NCI-H1694 (cell line): Measurements from ENCODE around the gene TEKT3.

ENCODE experiments used
- DNase-seq: peaks from one replicate; lab custom pipeline; 2025; lab: John Stamatoyannopoulos, UW

The TEKT3 gene

DNA sequence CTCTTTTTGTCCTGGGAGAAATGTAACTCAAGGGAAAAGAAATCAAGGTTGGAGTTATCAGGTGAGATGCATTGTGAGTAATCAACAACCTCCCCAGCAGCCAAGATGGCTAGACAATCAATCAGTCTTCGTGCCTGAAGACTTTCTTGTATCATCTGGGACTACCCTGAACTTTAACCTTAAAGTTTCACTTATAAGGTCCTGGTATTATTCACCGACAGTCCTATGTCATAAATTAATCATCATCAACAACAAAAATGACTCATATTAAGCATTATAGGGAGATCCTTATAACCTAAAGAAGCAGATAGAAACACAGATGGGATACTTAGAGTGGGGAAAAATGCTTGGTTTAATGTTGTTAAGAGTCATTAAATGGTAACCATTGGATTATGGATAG lies 7.7 kb upstream of the TEKT3 start:
- DNase-seq, result no peak

DNA sequence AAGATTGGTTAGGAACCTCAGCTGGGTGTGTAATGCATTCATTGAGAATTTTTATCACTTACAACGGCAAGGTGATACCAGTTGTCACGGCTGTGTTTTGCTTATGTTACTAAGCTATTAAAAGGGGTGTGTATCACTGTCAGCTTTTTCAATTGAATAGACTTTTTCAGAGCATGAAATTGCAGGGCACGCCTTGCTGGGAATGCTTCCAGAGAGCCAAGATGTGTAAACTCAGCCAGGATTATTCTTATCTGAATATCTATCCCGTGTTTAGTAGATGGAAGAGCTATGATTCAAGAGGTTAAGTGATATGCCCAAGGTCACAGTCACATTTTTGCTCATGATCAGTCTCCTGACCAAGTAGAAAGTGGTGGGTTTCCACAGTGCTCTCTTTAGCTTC lies 6.6 kb upstream of the TEKT3 start:
- no peak for DNase-seq

DNA sequence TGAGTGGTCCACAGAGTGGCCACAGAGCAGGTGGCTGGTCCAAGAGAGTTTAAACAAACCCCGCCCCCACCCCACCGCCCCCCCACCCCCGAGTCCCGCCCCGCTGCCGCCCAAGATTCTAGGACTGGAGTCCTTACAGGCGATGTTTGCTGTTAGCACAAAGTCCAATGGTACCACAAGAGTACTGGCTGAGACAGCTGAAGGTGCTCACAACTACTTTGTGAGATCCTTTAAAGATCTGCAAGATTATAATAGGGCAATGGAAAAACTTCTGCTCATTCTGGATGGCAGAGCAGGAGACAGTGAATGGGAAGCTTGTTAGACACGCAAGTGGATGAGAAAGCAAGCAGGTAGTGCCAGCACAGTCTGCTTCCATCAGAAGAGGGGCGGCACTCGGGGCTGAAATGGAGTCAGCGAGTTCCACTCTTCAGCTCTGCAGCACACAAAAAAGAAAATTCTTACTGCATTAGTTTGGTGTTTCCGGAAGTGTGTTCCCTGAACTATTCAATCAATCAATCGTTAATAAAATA lies 4.7 kb upstream of the TEKT3 start:
- DNase-seq, result no peak

DNA sequence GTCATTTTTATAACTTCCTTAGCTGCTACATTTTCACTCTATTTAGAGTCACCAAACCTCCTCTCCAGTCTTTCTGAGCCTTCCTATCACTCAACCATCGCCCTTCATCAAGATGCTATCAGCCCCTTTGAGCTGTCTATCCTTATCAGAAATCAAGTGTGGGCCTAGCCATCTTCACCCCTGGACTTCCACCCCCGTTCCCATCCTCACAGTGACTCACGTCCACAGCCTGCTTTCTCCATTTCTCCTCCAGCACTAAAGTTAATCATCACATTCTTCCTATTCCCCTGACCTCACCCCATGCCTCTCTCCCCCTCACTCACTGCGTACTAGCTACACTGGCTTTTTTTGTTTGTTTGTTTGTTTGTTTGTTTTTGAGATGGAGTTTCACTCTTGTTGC lies 2.4 kb upstream of the TEKT3 start:
- no peak for DNase-seq

DNA sequence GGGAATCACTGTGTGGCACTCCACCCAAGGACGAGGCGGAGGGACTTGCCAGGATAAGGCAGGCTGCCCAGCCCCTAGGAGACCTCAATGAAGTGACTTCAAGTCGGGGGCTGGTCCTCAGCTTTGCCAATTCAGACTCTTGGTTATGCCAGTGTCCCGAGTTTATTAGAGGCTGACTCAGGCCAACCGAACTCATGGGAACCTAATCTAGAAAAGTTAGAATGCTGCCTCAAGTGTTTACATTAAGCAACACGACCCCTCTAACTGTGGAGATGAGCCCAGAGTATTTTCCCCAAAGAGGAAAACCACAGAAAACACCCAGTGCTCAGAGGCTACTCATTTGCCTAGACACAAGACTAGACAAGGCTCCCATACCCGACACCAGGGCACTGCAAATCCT lies 1.1 kb upstream of the TEKT3 start:
- DNase-seq, result no peak

DNA sequence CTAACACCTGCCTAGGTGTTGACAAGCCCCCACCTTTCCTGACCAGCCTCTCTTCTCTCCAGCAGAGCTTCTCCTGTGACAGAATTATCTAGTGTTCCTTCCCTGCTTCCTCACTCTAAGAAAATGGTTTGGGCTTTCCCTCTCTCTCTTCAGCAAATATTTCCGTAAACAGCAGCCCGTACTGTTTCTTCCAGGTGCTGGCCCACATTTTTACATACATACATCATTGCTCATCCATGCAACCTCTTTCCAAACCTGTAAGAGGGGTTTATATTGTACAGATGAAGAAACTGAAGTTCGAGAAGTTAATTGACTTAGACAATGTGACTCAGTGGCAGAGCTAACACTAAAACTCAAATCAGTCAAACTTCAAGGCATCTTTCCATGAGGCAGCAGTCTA lies 569 bp upstream of the TEKT3 start:
- no peak for DNase-seq

DNA sequence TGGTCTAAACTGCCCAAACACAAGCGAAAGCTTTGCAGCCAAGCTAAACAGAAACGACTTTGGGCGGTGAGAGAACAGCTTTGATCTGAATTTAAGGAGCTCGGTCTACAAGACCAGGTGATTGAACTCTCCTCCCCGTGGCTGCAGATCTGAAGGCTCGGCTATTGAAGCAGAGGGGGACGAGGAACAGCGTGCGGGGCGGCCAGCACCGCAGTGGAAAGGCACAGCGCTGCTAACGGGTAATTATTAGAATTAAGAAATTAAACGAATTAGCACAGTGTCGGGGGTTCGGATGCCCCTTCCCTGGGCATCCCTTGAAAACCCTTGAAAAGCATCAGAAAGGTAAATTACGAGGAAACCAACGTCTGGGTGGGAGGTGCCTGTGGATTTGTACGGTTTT lies 431 bp downstream of the TEKT3 start:
- no peak for DNase-seq

DNA sequence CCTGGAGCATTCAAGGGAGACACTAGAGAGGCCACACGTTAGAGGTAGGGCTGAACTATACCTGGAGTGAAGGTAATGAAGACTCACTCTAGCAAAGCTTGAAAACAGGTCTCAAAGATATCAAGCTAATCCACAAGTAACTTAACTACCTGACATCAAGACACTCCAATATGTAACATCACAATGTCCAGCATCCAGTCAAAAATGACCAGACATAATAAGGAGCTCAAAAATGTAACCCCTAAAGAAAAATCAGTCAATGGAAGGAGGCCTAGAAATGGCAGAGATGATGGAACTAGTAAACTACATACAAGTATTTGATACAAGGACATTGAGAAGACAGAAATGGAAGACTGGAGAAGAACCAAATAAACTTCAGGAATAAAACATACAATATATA lies 6.0 kb downstream of the TEKT3 start:
- no peak for DNase-seq

DNA sequence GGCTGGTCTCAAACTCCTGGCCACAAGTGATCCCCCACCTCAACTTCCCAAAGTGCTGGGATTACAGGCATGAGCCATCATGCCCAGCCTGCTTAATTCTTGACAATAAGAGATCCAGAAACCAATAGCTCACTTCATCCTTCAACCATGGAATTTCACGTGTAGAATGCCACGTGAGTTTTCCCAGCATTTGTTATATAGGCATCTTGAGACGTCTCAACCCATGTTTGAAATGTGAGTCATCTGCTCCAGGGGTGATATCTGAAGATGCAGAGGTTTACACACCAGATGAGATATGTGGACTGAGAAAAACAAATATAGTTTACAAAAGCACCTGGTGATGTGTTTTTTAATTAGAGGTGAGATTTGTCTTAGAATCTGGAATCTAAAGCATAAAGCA lies 7.1 kb downstream of the TEKT3 start:
- no peak for DNase-seq

DNA sequence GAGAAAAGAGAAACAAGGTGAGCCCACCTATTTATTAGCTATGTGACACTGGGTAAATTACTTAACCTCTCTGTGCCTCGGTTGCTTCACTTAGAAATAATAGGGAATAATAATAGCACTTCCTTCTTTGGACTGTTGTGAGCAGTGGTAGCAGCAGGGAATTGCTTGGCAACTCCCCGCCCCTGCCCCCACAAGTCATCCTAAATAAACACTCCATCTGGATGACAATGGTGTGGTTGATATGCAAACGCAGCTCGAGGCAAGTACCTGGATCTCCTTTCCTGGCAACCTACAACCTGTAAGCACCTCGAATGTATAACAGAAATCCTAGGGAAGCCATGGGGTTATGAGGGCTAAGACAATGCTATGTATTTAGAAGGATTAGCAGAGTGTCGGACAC lies 9.1 kb downstream of the TEKT3 start:
- no peak for DNase-seq

DNA sequence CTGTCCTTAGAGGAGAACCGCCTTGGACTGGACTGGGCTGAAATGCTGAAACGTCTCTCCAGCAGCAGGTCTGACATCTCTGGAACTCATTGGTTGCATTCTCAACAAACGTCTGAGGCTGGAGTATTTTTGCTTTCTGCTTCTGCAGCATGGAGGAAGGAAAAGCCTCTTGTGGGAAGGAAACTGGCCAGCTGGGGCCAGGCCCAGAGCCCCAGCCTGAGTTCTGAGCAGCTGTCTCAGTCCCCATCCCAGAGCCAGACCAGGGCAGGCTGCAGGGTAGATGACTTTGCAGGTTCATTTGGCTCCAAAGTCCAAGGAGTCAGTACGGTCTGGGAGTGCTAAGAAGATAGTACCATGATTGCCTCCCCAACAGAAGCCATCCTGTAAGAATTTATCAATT lies 18.3 kb downstream of the TEKT3 start:
- no peak for DNase-seq

DNA sequence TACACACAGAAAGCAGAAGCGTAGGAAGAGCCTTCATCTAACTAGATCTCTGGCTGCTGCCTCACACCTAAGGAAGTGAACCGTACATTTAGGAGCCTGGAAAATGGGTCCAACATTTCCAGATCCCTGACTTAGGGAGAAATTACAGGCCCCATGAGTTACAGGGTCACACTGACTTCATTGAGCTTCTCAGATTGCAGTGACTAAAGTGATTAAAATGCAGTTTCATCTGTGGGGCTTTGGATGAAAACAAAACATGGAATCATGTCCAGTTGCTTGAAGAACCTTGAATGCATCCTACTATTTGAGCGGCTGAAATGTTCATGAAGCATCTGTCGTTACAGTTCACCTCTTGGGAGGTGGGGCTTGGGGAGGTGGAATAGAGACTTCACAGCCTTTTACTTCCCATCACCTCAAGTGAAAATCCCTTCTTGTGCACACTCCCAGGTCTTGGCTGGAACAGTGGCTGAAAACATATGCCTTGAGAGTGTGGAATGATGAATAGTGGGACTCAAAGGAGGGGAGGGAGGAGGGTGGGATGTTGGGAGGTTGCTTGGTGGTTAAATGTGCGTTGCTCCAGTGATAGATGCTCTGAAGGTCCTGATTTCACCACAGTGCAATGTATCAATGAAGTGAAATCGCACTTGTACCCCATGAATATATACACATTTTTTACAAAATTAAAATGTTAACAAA lies 19.7 kb downstream of the TEKT3 start:
- DNase-seq, result no peak

DNA sequence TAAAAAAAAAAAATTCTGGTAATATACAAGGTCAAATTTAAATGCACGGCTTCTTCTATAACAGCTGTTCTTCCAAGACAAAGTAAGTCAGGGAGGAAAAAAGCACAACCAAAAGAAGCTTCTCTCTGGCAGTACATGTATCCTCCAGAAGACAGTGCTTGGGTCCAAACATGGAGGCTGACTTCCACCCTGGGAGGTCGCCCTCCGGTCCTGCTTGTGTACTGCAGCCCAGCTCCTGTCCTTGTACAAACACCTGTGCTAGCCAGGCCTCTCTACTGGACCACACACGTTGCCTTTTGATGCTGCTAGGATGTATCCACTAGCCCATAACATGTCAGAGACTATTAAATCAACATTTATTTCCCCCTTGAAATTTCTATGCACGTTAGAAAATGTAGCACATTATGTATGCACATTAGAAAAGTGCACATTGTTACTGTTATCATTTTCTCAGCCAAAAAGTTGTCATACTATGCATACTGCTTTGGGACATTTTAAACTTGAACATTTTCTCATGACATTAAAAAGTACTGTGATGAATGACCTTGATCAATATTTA lies 21.9 kb downstream of the TEKT3 start:
- DNase-seq, result no peak

DNA sequence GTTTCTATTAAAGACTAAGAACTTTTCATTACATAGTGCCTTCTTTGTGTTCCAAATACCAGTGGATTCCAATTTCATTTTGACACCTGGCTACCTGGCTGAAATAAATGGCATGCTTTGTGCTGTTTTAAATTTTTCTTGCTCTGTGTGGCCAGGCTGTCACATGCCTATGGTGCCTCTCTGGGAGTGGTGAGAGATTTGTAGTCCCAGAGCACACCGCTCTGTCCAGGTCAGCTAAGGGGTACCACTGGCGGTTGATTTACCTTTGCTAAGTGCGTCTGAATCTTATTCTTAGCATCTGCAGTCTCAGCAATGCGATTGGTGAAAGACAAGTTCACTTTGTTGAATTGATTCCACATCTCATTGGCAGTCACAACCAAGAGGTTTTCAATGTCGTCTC lies 29.4 kb downstream of the TEKT3 start:
- DNase-seq, result no peak

DNA sequence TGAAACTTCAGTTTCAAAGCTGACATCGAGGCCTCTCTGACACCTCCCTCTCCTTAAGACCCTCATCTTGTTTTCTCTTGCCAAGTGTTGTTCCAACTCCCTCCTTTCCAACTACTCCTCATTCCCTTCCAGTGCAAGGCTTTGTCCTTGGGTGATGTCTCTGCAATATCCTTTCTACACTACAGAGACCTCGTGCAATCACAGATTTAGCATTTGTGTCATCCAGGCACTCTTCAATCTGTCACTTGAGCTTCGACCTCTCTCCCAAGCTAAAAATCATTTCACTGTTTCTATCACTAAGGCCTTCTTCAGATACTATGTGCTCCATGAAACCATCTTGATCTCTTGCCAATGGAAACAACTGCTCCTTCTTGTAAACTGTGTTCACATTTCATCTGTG lies 31.6 kb downstream of the TEKT3 start:
- DNase-seq, result no peak

DNA sequence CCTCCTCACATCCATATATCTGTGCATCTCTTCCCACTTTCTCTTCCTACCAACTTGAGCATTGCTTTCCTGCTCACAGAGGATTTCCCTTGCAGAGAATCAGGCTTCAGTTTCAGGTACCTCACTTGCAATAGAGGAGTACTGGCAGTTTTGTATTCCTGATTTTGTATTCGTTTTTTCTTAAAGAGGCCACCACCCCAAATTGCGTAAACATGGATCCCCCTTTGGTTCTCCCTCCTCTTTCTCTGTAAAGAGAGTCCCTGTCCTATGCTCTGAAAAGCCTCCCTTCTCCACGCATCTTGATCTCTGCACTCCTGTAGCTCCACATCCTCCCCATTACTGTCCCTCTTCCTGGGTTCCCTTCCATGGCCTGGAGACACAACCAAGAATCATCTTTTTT lies 32.2 kb downstream of the TEKT3 start:
- DNase-seq, result no peak

DNA sequence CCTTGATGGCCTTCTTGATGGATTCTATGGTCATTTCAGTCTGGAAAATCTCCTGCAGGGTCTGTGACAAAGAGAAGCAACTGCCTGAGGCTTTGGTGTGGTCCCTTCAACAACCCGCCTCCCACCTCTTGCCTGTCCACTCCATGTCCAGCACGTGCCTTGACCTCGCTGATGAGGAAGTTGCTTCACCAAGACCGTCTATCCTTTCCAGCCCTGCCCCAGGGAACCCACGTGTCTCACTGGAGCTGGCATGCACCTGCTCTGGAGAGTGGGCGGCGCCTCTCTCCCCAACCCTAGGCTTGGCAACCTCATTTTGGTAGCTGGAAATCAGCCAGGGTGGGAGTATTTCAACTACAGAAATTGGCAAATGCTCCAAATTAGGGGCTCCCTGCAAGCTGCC lies 32.6 kb downstream of the TEKT3 start:
- no peak for DNase-seq

DNA sequence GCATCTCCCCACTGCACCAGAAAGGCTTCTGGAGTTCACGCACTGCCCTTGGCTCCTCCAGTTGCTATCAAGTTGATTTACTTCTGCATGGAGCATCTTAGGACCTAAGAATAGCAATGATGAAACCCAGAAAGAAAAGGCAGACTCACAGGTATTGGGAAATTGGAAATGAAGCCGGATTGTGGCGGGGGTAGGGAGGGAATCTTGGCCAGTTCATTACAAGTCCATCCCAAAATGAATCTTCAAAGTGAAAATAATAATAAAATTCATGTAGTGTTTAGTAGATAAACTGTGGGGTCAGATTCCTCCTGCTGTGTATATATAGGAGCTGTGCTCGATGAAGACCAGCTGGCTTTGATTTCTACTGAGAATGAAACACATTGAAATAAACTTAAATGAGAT lies 33.7 kb downstream of the TEKT3 start:
- no peak for DNase-seq

DNA sequence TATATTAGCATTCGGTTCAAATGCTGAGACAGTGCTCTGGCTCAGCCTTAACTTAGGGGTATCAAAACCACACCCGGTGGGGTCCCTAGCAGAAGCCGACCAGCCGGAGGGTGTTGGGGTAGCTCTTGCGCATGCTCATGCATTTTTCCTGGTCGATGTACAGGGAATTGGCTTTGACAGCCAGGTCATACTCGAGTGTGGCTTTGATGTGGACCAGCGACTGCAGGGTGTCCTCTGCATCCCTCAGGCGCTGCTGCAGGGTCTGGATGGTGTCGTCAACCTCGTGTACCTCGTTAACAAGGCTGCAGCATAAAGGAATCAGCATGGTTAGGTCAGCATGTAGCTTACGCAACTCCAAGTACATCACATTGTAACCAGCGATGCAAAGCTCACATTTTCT lies 37.5 kb downstream of the TEKT3 start:
- no peak for DNase-seq

DNA sequence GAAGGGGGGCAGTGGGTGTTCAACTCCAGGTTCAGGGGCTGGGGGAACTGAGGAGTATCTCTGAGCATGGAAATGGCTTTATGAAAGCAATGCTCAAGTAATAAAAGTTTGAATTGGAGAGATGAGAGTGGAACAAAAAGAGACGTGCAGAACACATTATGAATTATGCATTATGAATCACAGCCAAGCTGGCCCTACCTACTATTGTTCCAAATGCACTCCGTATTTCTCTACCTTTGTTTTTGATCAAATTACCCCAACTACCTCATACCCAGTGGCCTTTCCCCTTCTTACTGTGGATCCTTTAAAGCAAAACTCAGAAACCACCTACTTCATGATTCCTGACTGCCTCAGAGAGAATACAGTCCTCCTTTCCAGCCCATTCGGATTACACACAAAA lies 38.1 kb downstream of the TEKT3 start:
- DNase-seq, result no peak

DNA sequence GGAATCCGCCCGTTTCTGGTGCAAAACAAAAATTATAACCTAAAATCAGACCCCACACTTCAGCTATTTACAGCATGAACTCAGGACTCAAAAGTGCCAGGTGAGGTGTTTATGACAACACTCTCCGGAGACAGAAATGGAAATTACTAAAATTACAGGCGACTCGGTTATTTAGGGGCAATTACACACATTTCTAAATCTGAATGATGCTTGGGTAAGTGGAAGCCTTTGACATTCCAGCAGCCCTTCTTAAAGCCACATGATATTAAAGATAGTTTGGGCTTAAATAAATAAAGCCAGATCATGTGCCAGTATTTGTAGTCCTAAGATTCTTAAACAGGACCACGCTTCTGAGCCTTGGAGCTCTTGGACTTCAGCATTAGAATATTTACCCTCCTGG lies 39.6 kb downstream of the TEKT3 start:
- no peak for DNase-seq

DNA sequence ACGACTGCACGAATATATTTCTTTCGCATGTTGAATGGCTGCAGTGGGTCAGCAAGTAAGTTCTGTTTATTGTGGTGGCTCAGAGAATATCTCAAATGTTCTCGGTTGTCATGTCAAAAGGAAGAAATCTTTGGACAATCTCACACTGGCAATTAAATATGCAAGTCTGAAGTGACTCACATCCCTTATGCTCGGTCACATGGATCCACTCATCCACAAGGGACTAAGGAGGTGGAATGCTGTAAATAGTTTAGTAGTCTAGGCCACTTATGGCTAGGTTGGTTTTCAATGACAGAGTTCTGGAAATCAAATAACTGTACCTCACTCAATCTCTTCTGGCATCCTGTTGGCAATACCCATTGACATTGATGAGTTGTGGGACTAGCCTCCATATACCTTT lies 43.2 kb downstream of the TEKT3 start:
- no peak for DNase-seq

DNA sequence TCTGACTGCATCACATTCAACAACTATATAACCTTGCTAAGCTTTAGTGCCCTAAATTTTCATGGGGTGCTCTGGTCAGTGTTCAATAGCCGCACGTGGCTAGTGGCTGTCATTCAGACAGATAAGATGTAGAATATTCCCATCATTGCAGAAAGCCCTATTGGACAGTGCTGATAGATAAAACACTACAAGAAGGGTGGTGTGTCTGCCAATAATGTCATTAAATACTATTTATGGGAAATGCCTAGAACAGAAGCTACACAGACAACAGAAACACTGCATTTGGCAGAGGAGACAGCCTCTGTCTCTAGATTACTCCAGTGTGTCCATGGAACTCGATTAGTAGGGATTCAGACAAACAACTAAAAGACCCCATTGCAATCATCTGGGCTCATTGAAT lies 47.8 kb downstream of the TEKT3 start:
- DNase-seq, result no peak

DNA sequence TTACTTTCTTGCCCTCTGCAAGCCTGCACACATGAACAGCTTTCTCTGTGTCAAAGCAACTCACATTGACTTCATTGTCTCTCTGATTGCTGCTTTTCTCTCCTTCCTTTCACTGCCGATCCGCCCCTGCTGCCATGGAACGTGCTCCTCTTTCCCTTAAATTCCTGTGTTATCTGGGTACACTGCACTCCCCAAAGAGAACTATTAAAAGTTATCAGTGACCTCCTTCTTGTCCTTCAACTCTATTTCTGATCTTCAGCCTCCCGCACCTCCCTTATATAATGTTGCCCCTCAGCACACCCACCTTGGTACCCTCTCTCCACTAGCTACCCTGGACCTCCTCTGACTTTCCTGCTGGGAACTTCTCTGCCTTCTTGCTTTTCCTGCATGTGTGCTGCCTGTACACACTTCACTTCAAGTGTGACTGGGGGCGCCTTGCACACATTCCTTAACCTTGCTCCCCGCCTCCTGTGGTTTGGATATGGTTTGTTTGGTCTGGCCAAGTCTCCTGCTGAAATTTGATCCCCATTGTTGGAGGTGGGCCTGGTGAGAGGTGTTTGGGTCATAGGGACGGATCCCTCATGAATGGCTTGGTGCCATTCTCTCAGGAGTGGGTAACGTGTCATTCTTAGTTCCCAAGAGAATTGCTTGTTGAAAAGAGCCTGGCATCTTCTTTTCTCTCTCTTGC lies 49.6 kb downstream of the TEKT3 start:
- DNase-seq, result no peak
